ENCODE results near the gene SH3PXD2A. TPM values are rescaled to one million over a fixed set of nuclear protein-coding genes. Genes with fewer than 3 reads are reported as not detected.

Gene SH3PXD2A
- total and polyA plus RNA-seq, 2 of the 4 experiments (the other 2 are of a cell fraction): 6.3 to 23.0 TPM

DNA sequence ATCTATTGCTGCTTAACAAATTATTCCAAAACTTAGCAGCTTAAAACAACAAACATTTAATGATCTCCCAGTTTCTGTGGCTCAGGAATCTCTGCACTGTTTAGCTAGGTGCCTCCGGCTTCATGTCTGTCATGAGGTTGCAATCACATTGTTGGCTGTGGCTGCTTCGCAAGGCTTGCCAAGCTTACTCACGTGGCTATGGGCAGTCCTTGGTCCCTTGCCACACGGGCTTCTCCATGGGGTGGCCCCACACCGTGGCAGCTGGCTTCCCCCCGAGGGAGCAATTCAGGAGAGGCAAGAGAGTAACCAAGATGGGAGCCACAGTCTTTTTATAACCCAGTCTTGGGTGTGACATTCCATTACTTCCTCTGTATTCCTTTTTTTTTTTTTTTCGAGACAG is 294.5 kb downstream of the SH3PXD2A start:
- H3K23ac ChIP-seq (ENCODE audit: low read depth, low read length): no peak overlapping the region
- TF ChIP-seq RAD21 (IDR thresholded peaks at IDR 0.05; ENCODE audit: low read length) (no peak), BHLHE40 (IDR thresholded peaks at IDR 0.05; ENCODE audit: low read depth, low read length) (no peak), RFX5 (IDR thresholded peaks at IDR 0.05; ENCODE audit: low read depth, low read length) (no peak)
- TF ChIP-seq, protein P1, sequence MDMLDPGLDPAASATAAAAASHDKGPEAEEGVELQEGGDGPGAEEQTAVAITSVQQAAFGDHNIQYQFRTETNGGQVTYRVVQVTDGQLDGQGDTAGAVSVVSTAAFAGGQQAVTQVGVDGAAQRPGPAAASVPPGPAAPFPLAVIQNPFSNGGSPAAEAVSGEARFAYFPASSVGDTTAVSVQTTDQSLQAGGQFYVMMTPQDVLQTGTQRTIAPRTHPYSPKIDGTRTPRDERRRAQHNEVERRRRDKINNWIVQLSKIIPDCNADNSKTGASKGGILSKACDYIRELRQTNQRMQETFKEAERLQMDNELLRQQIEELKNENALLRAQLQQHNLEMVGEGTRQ (IDR thresholded peaks at IDR 0.05; ENCODE audit: low read depth, low read length): no peak
- TF ChIP-seq, protein P2, sequence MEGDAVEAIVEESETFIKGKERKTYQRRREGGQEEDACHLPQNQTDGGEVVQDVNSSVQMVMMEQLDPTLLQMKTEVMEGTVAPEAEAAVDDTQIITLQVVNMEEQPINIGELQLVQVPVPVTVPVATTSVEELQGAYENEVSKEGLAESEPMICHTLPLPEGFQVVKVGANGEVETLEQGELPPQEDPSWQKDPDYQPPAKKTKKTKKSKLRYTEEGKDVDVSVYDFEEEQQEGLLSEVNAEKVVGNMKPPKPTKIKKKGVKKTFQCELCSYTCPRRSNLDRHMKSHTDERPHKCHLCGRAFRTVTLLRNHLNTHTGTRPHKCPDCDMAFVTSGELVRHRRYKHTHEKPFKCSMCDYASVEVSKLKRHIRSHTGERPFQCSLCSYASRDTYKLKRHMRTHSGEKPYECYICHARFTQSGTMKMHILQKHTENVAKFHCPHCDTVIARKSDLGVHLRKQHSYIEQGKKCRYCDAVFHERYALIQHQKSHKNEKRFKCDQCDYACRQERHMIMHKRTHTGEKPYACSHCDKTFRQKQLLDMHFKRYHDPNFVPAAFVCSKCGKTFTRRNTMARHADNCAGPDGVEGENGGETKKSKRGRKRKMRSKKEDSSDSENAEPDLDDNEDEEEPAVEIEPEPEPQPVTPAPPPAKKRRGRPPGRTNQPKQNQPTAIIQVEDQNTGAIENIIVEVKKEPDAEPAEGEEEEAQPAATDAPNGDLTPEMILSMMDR (conservative IDR thresholded peaks at IDR 0.05; ENCODE audit: low read depth, low read length): no peak
- H2BK15ac ChIP-seq (ENCODE audit: low read depth, low read length): no peak overlapping the region
- no peak overlapping the region for H3K56ac ChIP-seq (ENCODE audit: extremely low read depth, insufficient read depth, low read length)
- in situ Hi-C loops (cut with MboI; ENCODE audit: low sequenced_read_pairs) (no loop called here), dilution Hi-C loops (cut with HindIII; ENCODE audit: low sequenced_read_pairs, unreplicated experiment) (no loop called here), intact Hi-C loops (cut with micrococcal nuclease) (no loop called here)
- H2AFZ ChIP-seq (replicated peaks; ENCODE audit: low read length, poor library complexity): no peak overlapping the region
- no peak overlapping the region for H4K91ac ChIP-seq (ENCODE audit: insufficient read depth, low read depth, low read length)
- H2AK9ac ChIP-seq (replicated peaks; ENCODE audit: low read depth, low read length, poor library complexity): no peak overlapping the region
- H4K8ac ChIP-seq (ENCODE audit: low read depth in 2 of 2, low read length in 2 of 2): no peak overlapping the region
- no peak overlapping the region for H4K5ac ChIP-seq (ENCODE audit: low read depth, low read length)
- CTCF ChIA-PET: interaction anchor here (0.9 kb wide), 1 partner anchor 45 kb away, joined by 3 read pairs; no protein-coding TSS in a partner anchor
- no peaks in the 10 kb centered on the region for H4K20me1 ChIP-seq (ENCODE audit: insufficient read depth, low read length)
- BruUV-seq (replicated peaks): no TSS peak
- peaks cover 3% of the 10 kb centered on the region for H3K9me3 ChIP-seq (ENCODE audit: control insufficient read depth, insufficient read depth, low read length)
- no peak overlapping the region for H2AK5ac ChIP-seq (ENCODE audit: low read depth, low read length)
- no peaks in the 10 kb centered on the region for H3K36me3 ChIP-seq (ENCODE audit: control insufficient read depth, insufficient read depth, low read length)
- no peak overlapping the region for H2BK5ac ChIP-seq (ENCODE audit: low read depth, low read length, poor library complexity, severe bottlenecking)
- H3K18ac ChIP-seq (ENCODE audit: low read depth, low read length): no peak overlapping the region
- H3K9ac ChIP-seq (ENCODE audit: low read depth, low read length): no peak overlapping the region
- no peak overlapping the region for H3K27ac ChIP-seq (ENCODE audit: insufficient read depth, low read length)
- H3K4ac ChIP-seq (ENCODE audit: low read depth, low read length): no peak overlapping the region
- H2BK120ac ChIP-seq (ENCODE audit: low read depth, low read length): no peak overlapping the region
- H3K4me1 ChIP-seq (ENCODE audit: control insufficient read depth, insufficient read depth, low read length): no peaks in the 10 kb centered on the region
- H3K27me3 ChIP-seq (ENCODE audit: control insufficient read depth, insufficient read depth, low read length): peaks cover 72% of the 10 kb centered on the region
- H3K9me1 ChIP-seq (ENCODE audit: insufficient read depth, low read length): peaks cover 3% of the 10 kb centered on the region; the same call in 1 of the 2 replicates
- DNase-seq (no peak), ATAC-seq (ENCODE audit: low read depth) (no peak)
- WGBS, 2 experiments (ENCODE audit: extremely low coverage in 2 of 2, insufficient read length in 1 of 2): 80% methylated on average over 5 of the region's 7 CpGs; no CpG with 5 or more reads in 1 of the 2 experiments
- H3K4me2 ChIP-seq (ENCODE audit: low read depth, low read length): no peak overlapping the region
- H2BK20ac ChIP-seq (ENCODE audit: low read depth, low read length): no peak overlapping the region
- no peaks in the 10 kb centered on the region for H3K79me1 ChIP-seq (ENCODE audit: low read depth in 1 of 2, low read length in 2 of 2)
- POLR2A ChIA-PET (ENCODE audit: unreplicated experiment): no interaction called here
- H3K14ac ChIP-seq (replicated peaks; ENCODE audit: low read depth, low read length): no peak overlapping the region
- H3K4me3 ChIP-seq (ENCODE audit: insufficient read depth, low read depth, low read length): no peak overlapping the region
